Medulla oblongata (tissue), 1 donor: ENCODE data around the gene TSSC4.
A peak's percentile ranks its signal among the peaks of the same experiment; 100 is the strongest.

Source experiments
- DNase-seq: peaks from one replicate; pipeline ENCODE4 v3.0.0-alpha.2; 2015; ENCODE audit errors: extremely low spot score

The TSSC4 gene

GRCh38 chr11:2369320-2369719, 31.2 kb upstream of the TSSC4 start:
- no peak for DNase-seq

GRCh38 chr11:2369896-2370295, 30.7 kb upstream of the TSSC4 start:
- no peak for DNase-seq

- DNase-seq: no peak
These were observed 25.9 kb upstream of the TSSC4 start for GRCh38 chr11:2374456-2375201.

- DNase-seq: no peak
These were observed 25.2 kb upstream of the TSSC4 start for GRCh38 chr11:2375341-2375853.

GRCh38 chr11:2375964-2376551, 24.5 kb upstream of the TSSC4 start:
- no peak for DNase-seq

GRCh38 chr11:2376751-2377451, 23.6 kb upstream of the TSSC4 start, which contains the start of gene CD81:
Gene CD81 (plus strand): TSS chr11:2377310. CDS start chr11:2377550, 240 bp downstream.
- DNase-seq: peak; percentile 54

GRCh38 chr11:2377511-2378443, 22.8 kb upstream of the TSSC4 start:
- peak; percentile 77 for DNase-seq

- peak; percentile 48 for DNase-seq
These were observed 21.9 kb upstream of the TSSC4 start for GRCh38 chr11:2378527-2379210.

- DNase-seq: no peak
These were observed 20.9 kb upstream of the TSSC4 start for GRCh38 chr11:2379466-2380174.

GRCh38 chr11:2380396-2380795, 20.2 kb upstream of the TSSC4 start:
- no peak for DNase-seq

GRCh38 chr11:2380807-2381350, 19.7 kb upstream of the TSSC4 start:
- DNase-seq: peak; percentile 84

GRCh38 chr11:2381494-2382128, 18.9 kb upstream of the TSSC4 start:
- no peak for DNase-seq

GRCh38 chr11:2382129-2382517, 18.4 kb upstream of the TSSC4 start:
- no peak for DNase-seq

GRCh38 chr11:2382936-2383851, 17.4 kb upstream of the TSSC4 start:
- peak; percentile 70 for DNase-seq

- DNase-seq: peak; percentile 70
These were observed 16.4 kb upstream of the TSSC4 start for GRCh38 chr11:2383852-2384804.

- no peak for DNase-seq
These were observed 15.1 kb upstream of the TSSC4 start for GRCh38 chr11:2385156-2386151.
